Measurements from ENCODE around the gene SHOC2.

DNA sequence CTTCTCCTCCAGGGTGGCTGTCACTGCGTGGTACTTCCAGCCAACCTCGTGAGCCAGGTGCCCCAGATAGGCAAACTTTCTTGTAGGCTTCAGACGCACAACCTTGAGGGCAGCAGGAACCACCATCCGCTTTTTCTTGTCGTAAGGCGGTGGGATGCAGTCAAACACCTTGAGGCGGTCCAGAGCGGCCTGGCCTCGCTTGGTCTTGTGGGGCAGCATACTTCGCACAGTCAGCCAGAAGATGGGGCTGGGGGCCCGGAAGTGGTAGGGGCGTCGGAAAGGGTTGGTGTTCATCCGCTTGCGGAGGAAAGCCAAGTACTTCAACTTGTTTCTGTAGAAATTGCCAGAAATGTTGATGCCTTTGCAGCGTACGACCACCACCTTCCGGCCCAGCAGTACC is 17.4 kb downstream of the SHOC2 start:
- TF ChIP-seq, protein P1, sequence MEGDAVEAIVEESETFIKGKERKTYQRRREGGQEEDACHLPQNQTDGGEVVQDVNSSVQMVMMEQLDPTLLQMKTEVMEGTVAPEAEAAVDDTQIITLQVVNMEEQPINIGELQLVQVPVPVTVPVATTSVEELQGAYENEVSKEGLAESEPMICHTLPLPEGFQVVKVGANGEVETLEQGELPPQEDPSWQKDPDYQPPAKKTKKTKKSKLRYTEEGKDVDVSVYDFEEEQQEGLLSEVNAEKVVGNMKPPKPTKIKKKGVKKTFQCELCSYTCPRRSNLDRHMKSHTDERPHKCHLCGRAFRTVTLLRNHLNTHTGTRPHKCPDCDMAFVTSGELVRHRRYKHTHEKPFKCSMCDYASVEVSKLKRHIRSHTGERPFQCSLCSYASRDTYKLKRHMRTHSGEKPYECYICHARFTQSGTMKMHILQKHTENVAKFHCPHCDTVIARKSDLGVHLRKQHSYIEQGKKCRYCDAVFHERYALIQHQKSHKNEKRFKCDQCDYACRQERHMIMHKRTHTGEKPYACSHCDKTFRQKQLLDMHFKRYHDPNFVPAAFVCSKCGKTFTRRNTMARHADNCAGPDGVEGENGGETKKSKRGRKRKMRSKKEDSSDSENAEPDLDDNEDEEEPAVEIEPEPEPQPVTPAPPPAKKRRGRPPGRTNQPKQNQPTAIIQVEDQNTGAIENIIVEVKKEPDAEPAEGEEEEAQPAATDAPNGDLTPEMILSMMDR (IDR thresholded peaks at IDR 0.05; ENCODE audit: low read depth, low read length): no peak
- TF ChIP-seq POLR2A (IDR thresholded peaks at IDR 0.05; ENCODE audit: extremely low read depth, insufficient read length): no peak
- TF ChIP-seq, protein P2, sequence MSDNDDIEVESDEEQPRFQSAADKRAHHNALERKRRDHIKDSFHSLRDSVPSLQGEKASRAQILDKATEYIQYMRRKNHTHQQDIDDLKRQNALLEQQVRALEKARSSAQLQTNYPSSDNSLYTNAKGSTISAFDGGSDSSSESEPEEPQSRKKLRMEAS (IDR thresholded peaks at IDR 0.05; ENCODE audit: low read depth, low read length): no peak
- no peak for TF ChIP-seq MYC (IDR thresholded peaks at IDR 0.05; ENCODE audit: low read depth, low read length)
